HEK293 (cell line): ENCODE results near the gene EXOSC6.

Experiments used
- CTCF ChIA-PET: fragments of 350-600 bp; formaldehyde crosslinking; extraction: SDS; loops from one replicate; lab custom pipeline; 2021; ENCODE audit warnings: antibody characterized with exemption; lab: Yijun Ruan, JAX
- POLR2A ChIA-PET: fragments of 300-600 bp; formaldehyde crosslinking; extraction: SDS; loops from one replicate; lab custom pipeline; 2020; ENCODE audit warnings: antibody characterized with exemption, inconsistent platforms; lab: Yijun Ruan, JAX
- H3K27ac ChIP-seq: fragments of 200-500 bp; sonication (Bioruptor generic); 2 replicates; pipeline ENCODE4 v1.5.1; 2014; ENCODE audit warnings: low read depth, low read length, control low read depth, inconsistent platforms; ENCODE audit errors: extremely low read depth
- H3K36me3 ChIP-seq, 2 experiments: fragments of 200-500 bp in 1 of 2; sonication (Bioruptor generic) in 1 of 2; 1 replicate in 1 of 2; 2 replicates in 1 of 2; pipeline ENCODE4 v1.5.1; 2014 to 2017; ENCODE audit warnings: inconsistent platforms in 2 of 2, low read length in 2 of 2; ENCODE audit not compliant: control insufficient read depth in 2 of 2, insufficient read depth in 1 of 2
- H3K4me1 ChIP-seq: fragments of 200-500 bp; sonication (Bioruptor generic); 2 replicates; pipeline ENCODE4 v1.5.1; 2014; ENCODE audit warnings: mild to moderate bottlenecking, low read length, inconsistent platforms; ENCODE audit not compliant: control insufficient read depth, insufficient read depth
- H3K4me3 ChIP-seq: 2 replicates; pipeline ENCODE4 v1.5.1; 2011; ENCODE audit warnings: low read depth, mild to moderate bottlenecking, control low read depth, low read length, moderate library complexity
- H3K9me3 ChIP-seq: fragments of 200-500 bp; sonication (Bioruptor generic); 2 replicates; pipeline ENCODE4 v1.5.1; 2014; ENCODE audit warnings: low read depth, low read length, inconsistent platforms; ENCODE audit not compliant: control insufficient read depth, insufficient read depth
- GLIS2 ChIP-seq: fragments of 450-650 bp; formaldehyde crosslinking; IDR thresholded peaks from 2 replicates; pipeline ENCODE4 v1.5.1; 2016; ENCODE audit warnings: missing biosample characterization, missing genetic modification characterization
- KLF16 ChIP-seq: fragments of 450-650 bp; formaldehyde crosslinking; IDR thresholded peaks from 2 replicates; pipeline ENCODE4 v1.5.1; 2017; ENCODE audit warnings: missing biosample characterization, missing genetic modification characterization
- MZF1 ChIP-seq: fragments of 450-650 bp; formaldehyde crosslinking; IDR thresholded peaks from 2 replicates; pipeline ENCODE4 v1.5.1; 2017; ENCODE audit warnings: missing biosample characterization, missing genetic modification characterization, borderline replicate concordance
- OVOL3 ChIP-seq: fragments of 450-650 bp; formaldehyde crosslinking; IDR thresholded peaks from 2 replicates; pipeline ENCODE4 v1.5.1; 2016; ENCODE audit warnings: missing biosample characterization, missing genetic modification characterization
- RBAK ChIP-seq: fragments of 450-650 bp; formaldehyde crosslinking; IDR thresholded peaks from 2 replicates; pipeline ENCODE4 v1.5.1; 2016; ENCODE audit warnings: missing biosample characterization, missing genetic modification characterization
- REPIN1 ChIP-seq: fragments of 450-650 bp; formaldehyde crosslinking; IDR thresholded peaks from 2 replicates; pipeline ENCODE4 v1.5.1; 2017; ENCODE audit warnings: missing biosample characterization, missing genetic modification characterization, low read depth
- SALL2 ChIP-seq: fragments of 450-650 bp; formaldehyde crosslinking; IDR thresholded peaks from 2 replicates; pipeline ENCODE4 v1.5.0; 2017; ENCODE audit warnings: missing biosample characterization, mild to moderate bottlenecking, missing genetic modification characterization, borderline replicate concordance
- ZBTB1 ChIP-seq: fragments of 450-650 bp; formaldehyde crosslinking; IDR thresholded peaks from 2 replicates; pipeline ENCODE4 v1.5.1; 2016; ENCODE audit warnings: missing biosample characterization, missing genetic modification characterization
- ZBTB44 ChIP-seq: fragments of 450-650 bp; IDR thresholded peaks from 2 replicates; pipeline ENCODE4 v1.5.1; 2018; ENCODE audit warnings: missing biosample characterization, mild to moderate bottlenecking, missing genetic modification characterization
- ZNF114 ChIP-seq: fragments of 450-650 bp; formaldehyde crosslinking; IDR thresholded peaks from 2 replicates; pipeline ENCODE4 v1.5.0; 2017; ENCODE audit warnings: missing biosample characterization, missing genetic modification characterization
- ZNF140 ChIP-seq: fragments of 450-650 bp; formaldehyde crosslinking; IDR thresholded peaks from 2 replicates; pipeline ENCODE4 v1.5.1; 2016; ENCODE audit warnings: missing biosample characterization, missing genetic modification characterization
- ZNF16 ChIP-seq: fragments of 450-650 bp; formaldehyde crosslinking; IDR thresholded peaks from 2 replicates; pipeline ENCODE4 v1.5.1; 2016; ENCODE audit warnings: low read depth, missing biosample characterization, missing genetic modification characterization
- ZNF169 ChIP-seq: fragments of 450-650 bp; formaldehyde crosslinking; IDR thresholded peaks from 2 replicates; pipeline ENCODE4 v1.5.1; 2016; ENCODE audit warnings: missing biosample characterization, missing genetic modification characterization
- ZNF19 ChIP-seq: fragments of 450-650 bp; formaldehyde crosslinking; IDR thresholded peaks from 2 replicates; pipeline ENCODE4; 2016; ENCODE audit warnings: missing biosample characterization, missing genetic modification characterization, low read depth
- ZNF2 ChIP-seq: fragments of 450-650 bp; formaldehyde crosslinking; IDR thresholded peaks from 2 replicates; pipeline ENCODE4 v1.5.1; 2016; ENCODE audit warnings: missing biosample characterization, missing genetic modification characterization
- ZNF341 ChIP-seq: fragments of 450-650 bp; formaldehyde crosslinking; IDR thresholded peaks from 2 replicates; pipeline ENCODE4; 2016; ENCODE audit warnings: low read depth, missing biosample characterization, missing genetic modification characterization
- ZNF37A ChIP-seq: fragments of 450-650 bp; IDR thresholded peaks from 2 replicates; pipeline ENCODE4 v1.5.1; 2018; ENCODE audit warnings: missing biosample characterization, missing genetic modification characterization
- ZNF473 ChIP-seq: fragments of 450-650 bp; formaldehyde crosslinking; IDR thresholded peaks from 2 replicates; pipeline ENCODE4 v1.5.1; 2017; ENCODE audit warnings: missing biosample characterization, missing genetic modification characterization
- ZNF645 ChIP-seq: fragments of 450-650 bp; formaldehyde crosslinking; IDR thresholded peaks from 2 replicates; pipeline ENCODE4; 2016; ENCODE audit warnings: missing biosample characterization, missing genetic modification characterization
- ZNF654 ChIP-seq: fragments of 450-650 bp; formaldehyde crosslinking; IDR thresholded peaks from 2 replicates; pipeline ENCODE4 v1.5.1; 2016; ENCODE audit warnings: low read depth, missing biosample characterization, missing genetic modification characterization
- ZNF777 ChIP-seq: fragments of 450-650 bp; formaldehyde crosslinking; IDR thresholded peaks from 2 replicates; pipeline ENCODE4 v1.5.1; 2017; ENCODE audit warnings: missing biosample characterization, missing genetic modification characterization, borderline replicate concordance
- ZNF785 ChIP-seq: fragments of 450-650 bp; formaldehyde crosslinking; IDR thresholded peaks from 2 replicates; pipeline ENCODE4 v1.5.1; 2016; ENCODE audit warnings: missing biosample characterization, missing genetic modification characterization
- ZNF792 ChIP-seq: fragments of 450-650 bp; formaldehyde crosslinking; IDR thresholded peaks from 2 replicates; pipeline ENCODE4 v1.5.1; 2016; ENCODE audit warnings: missing biosample characterization, missing genetic modification characterization
- TF ChIP-seq, protein P1 (sequence below): fragments of 450-650 bp; formaldehyde crosslinking; IDR thresholded peaks from 2 replicates; pipeline ENCODE4 v1.5.1; 2016; ENCODE audit warnings: missing biosample characterization, missing genetic modification characterization, low read depth
- TF ChIP-seq, protein P2 (sequence below): fragments of 450-650 bp; formaldehyde crosslinking; IDR thresholded peaks from 2 replicates; pipeline ENCODE4 v1.5.1; 2017; ENCODE audit warnings: missing biosample characterization, missing genetic modification characterization
- TF ChIP-seq, protein P3 (sequence below): fragments of 450-650 bp; formaldehyde crosslinking; IDR thresholded peaks from 2 replicates; pipeline ENCODE4 v1.5.1; 2016; ENCODE audit warnings: missing biosample characterization, missing genetic modification characterization

Gene EXOSC6

DNA sequence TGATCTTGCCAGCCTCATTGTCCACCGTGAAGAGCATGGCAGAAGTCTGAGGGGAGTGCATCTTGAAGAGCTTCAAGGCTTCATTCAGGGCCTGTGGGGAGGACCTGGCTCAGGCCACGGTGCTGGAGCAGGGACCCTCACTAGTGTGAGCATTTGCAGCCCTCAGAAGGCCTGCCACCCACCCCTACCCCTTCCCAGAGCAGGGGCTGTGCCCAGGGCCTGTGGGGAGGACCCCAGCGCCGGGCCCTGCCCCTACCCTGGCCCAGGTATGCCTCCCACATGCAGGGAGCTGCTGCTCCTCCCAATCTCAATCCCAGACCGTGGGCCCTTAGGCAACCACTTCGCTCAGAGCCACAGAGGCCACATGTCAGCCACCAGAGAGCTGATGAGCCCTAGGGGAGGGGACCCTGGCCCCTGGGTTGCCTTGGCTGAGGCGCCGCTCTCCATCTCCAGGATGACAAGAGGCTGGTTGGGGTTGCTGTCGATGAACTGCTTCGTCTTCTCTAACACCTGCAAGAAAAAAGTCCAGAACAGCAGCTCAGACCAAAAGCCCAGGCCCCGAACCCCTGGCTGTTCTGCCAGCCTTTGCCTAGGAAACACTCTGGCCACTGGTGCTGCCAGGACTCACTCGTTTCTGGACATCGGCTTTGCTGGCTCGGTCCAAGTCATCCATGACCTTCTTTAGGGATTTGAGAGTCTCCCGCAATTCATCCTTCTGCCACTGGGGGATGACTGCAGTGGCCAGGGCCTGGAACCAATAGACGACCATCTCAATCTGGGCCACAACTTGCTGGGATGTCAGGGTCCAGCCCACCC lies 1.8 kb upstream of the EXOSC6 start (continued):
- TF ChIP-seq ZNF654 (no peak), ZNF19 (tag by site-specific recombination) (no peak), ZNF473 (no peak)

- Histone ChIP-seq H3K4me1 (no peaks in the 10 kb centered on the region), H3K27ac (no peak overlapping the region), H3K9me3 (no peaks in the 10 kb centered on the region), H3K36me3 (peaks cover 24 to 65% of the 10 kb centered on the region in 2 experiments; a peak in 2 of 3 replicates), H3K4me3 (no peak overlapping the region)
- ChIA-PET POLR2A (interaction anchor here (0.8 to 2.3 kb wide), 9 partner anchors 11 to 273 kb away, joined by 3 to 17 read pairs (median 4); partner anchors contain the start of gene AARS1), CTCF (interaction anchor here (0.6 to 3.4 kb wide), 17 partner anchors 10 to 1241 kb away, joined by 3 to 24 read pairs (median 4); no protein-coding TSS in a partner anchor)
- TF ChIP-seq ZNF169 (tag by site-specific recombination) = no peak
- no peak for TF ChIP-seq ZNF645 (tag by site-specific recombination)
- TF ChIP-seq, protein P1, sequence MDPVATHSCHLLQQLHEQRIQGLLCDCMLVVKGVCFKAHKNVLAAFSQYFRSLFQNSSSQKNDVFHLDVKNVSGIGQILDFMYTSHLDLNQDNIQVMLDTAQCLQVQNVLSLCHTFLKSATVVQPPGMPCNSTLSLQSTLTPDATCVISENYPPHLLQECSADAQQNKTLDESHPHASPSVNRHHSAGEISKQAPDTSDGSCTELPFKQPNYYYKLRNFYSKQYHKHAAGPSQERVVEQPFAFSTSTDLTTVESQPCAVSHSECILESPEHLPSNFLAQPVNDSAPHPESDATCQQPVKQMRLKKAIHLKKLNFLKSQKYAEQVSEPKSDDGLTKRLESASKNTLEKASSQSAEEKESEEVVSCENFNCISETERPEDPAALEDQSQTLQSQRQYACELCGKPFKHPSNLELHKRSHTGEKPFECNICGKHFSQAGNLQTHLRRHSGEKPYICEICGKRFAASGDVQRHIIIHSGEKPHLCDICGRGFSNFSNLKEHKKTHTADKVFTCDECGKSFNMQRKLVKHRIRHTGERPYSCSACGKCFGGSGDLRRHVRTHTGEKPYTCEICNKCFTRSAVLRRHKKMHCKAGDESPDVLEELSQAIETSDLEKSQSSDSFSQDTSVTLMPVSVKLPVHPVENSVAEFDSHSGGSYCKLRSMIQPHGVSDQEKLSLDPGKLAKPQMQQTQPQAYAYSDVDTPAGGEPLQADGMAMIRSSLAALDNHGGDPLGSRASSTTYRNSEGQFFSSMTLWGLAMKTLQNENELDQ (tag by site-specific recombination) = no peak
- no peak for TF ChIP-seq ZNF785
- no peak for TF ChIP-seq ZNF16 (tag by site-specific recombination)
- no peak for TF ChIP-seq ZNF114
- TF ChIP-seq, protein P2, sequence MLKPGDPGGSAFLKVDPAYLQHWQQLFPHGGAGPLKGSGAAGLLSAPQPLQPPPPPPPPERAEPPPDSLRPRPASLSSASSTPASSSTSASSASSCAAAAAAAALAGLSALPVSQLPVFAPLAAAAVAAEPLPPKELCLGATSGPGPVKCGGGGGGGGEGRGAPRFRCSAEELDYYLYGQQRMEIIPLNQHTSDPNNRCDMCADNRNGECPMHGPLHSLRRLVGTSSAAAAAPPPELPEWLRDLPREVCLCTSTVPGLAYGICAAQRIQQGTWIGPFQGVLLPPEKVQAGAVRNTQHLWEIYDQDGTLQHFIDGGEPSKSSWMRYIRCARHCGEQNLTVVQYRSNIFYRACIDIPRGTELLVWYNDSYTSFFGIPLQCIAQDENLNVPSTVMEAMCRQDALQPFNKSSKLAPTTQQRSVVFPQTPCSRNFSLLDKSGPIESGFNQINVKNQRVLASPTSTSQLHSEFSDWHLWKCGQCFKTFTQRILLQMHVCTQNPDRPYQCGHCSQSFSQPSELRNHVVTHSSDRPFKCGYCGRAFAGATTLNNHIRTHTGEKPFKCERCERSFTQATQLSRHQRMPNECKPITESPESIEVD (tag by site-specific recombination) = no peak
- no peak for TF ChIP-seq REPIN1 (tag by site-specific recombination)
- TF ChIP-seq, protein P3, sequence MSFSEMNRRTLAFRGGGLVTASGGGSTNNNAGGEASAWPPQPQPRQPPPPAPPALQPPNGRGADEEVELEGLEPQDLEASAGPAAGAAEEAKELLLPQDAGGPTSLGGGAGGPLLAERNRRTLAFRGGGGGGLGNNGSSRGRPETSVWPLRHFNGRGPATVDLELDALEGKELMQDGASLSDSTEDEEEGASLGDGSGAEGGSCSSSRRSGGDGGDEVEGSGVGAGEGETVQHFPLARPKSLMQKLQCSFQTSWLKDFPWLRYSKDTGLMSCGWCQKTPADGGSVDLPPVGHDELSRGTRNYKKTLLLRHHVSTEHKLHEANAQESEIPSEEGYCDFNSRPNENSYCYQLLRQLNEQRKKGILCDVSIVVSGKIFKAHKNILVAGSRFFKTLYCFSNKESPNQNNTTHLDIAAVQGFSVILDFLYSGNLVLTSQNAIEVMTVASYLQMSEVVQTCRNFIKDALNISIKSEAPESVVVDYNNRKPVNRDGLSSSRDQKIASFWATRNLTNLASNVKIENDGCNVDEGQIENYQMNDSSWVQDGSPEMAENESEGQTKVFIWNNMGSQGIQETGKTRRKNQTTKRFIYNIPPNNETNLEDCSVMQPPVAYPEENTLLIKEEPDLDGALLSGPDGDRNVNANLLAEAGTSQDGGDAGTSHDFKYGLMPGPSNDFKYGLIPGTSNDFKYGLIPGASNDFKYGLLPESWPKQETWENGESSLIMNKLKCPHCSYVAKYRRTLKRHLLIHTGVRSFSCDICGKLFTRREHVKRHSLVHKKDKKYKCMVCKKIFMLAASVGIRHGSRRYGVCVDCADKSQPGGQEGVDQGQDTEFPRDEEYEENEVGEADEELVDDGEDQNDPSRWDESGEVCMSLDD = no peak
- no peak for TF ChIP-seq SALL2
- TF ChIP-seq ZBTB1 (tag by site-specific recombination) = no peak
- no peak for TF ChIP-seq OVOL3 (tag by site-specific recombination)
- TF ChIP-seq ZNF140 (tag by site-specific recombination) = no peak
- TF ChIP-seq ZNF473 = no peak
- TF ChIP-seq ZNF341 (tag by site-specific recombination) = no peak
- TF ChIP-seq GLIS2 = no peak
- no peak for TF ChIP-seq KLF16
- TF ChIP-seq RBAK (tag by site-specific recombination) = no peak
- peak; percentile 66 for TF ChIP-seq ZBTB44 (tag by site-specific recombination)
- TF ChIP-seq ZNF792 (tag by site-specific recombination) = no peak
- TF ChIP-seq ZNF777 = no peak
- TF ChIP-seq ZNF37A (tag by site-specific recombination) = no peak
- TF ChIP-seq MZF1 = no peak
- peak; percentile 64; the same call in 1 of the 2 replicates for TF ChIP-seq ZNF2 (tag by site-specific recombination)
These were observed 732 bp upstream of the EXOSC6 start for GRCh38 chr16:70252355-70252988.
